Small intestine (tissue), 7 donors: Measurements from ENCODE around the gene TTC14. TPM values are rescaled to one million over a fixed set of nuclear protein-coding genes. Genes with fewer than 3 reads are reported as not detected.
"Not testable (repeated sequence)": the region's sequence is repeated elsewhere in the genome, so short reads cannot be mapped to it uniquely, and the experiment has no call there.

Experiments
- DNase-seq, 2 donors: peaks; one replicate each; pipeline versions ENCODE4 v3.0.0 to v3.0.0-alpha.2; 2013
- FAIRE-seq: peaks from 2 replicates; lab custom pipeline; 2012; peaks lifted over from hg19 to GRCh38; lab: Jason Lieb, UNC
- H3K27ac ChIP-seq, 3 donors: one replicate each; pipeline ENCODE4 v1.5.1; 2013; ENCODE audit warnings: low read length in 2 of 3, mild to moderate bottlenecking in 2 of 3, control low read depth in 1 of 3, inconsistent platforms in 1 of 3, low read depth in 1 of 3, moderate library complexity in 1 of 3
- H3K27me3 ChIP-seq, 3 donors: one replicate each; pipeline ENCODE4 v1.6.1; 2013; ENCODE audit warnings: low read length in 3 of 3, inconsistent platforms in 1 of 3; ENCODE audit not compliant: control insufficient read depth in 3 of 3, insufficient read depth in 3 of 3
- H3K36me3 ChIP-seq, 3 donors: one replicate each; pipeline ENCODE4 v1.6.1; 2013; ENCODE audit warnings: low read length in 3 of 3, inconsistent platforms in 1 of 3, low read depth in 1 of 3, mild to moderate bottlenecking in 1 of 3, moderate library complexity in 1 of 3; ENCODE audit not compliant: control insufficient read depth in 3 of 3, insufficient read depth in 2 of 3
- H3K4me1 ChIP-seq, 3 donors: one replicate each; pipeline ENCODE4 v1.6.1; 2013; ENCODE audit warnings: low read length in 2 of 3, inconsistent platforms in 1 of 3, low read depth in 1 of 3, mild to moderate bottlenecking in 1 of 3, moderate library complexity in 1 of 3; ENCODE audit not compliant: control insufficient read depth in 3 of 3, insufficient read depth in 2 of 3
- H3K4me3 ChIP-seq, 3 donors: one replicate each; pipeline ENCODE4 v1.5.1; 2013; ENCODE audit warnings: low read length in 3 of 3, control low read depth in 1 of 3, inconsistent platforms in 1 of 3, low read depth in 1 of 3, mild to moderate bottlenecking in 1 of 3, moderate library complexity in 1 of 3
- H3K9me3 ChIP-seq, 2 donors: one replicate each; pipeline ENCODE4 v1.6.1; 2013; ENCODE audit warnings: low read depth in 1 of 2, low read length in 1 of 2; ENCODE audit not compliant: control insufficient read depth in 2 of 2, insufficient read depth in 1 of 2
- WGBS, 3 donors: extraction: QIAGEN DNeasy Blood & Tissue Kit; methylation state at CpG; one replicate each; pipeline ENCODE4 v1.1.7; 2013; 5-methylcytosine and 5-hydroxymethylcytosine counted together
- polyA plus RNA-seq, 4 donors: library from polyadenylated mRNA; stranded (reverse) in 3 of 4; unstranded in 1 of 4; fragments of 200-250 nt in 3 of 4; fragments of 120-200 nt in 1 of 4; gene quantifications; one replicate each; pipeline versions ENCODE4 v1.2.1 to v1.2.3, GENCODE V29; 2013
- donor health status: healthy with polysubstance abuse.
- donor health status: control.
- donor health status: control.
- donor health status: Bipolar disorder and iron deficiency.
- donor health status: healthy.

TTC14 gene
- polyA plus RNA-seq, 4 donors: 4.3 to 57.3 (median 8.3) TPM

- FAIRE-seq (no peak), DNase-seq (no peak)
- 67 to 77% (median 71%) methylated on average over 1 of the region's 1 CpG for WGBS, 3 donors
- Histone ChIP-seq H3K27me3 (peaks cover 0 to 2% (median 0%) of the 10 kb centered on the region in 3 donors), H3K36me3 (no peaks in the 10 kb centered on the region), H3K9me3 (no peaks in the 10 kb centered on the region), H3K27ac (no peak overlapping the region), H3K4me1 (no peaks in the 10 kb centered on the region), H3K4me3 (no peak overlapping the region)
Observed at GRCh38 chr3:180580934-180581333, 21.0 kb upstream of the TTC14 start.

DNA sequence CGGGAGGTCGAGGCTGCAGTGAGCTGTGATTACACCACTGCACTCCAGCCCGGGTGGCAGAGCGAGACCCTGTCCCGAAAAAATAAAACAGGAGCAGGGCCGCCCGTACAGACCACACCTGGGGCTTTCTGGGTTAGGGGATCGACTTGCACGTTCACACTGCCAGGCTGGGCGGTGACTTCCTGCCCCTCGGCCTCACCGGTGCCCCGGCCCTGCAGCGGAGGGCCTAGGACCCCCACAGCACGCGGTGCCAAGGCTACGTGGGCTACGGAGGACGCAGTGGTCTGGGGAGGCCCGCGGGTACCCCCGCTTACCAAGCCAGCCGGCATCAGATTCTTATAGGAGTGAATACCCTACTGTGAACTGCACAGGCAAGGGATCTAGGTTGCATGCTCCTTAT, 11.6 kb upstream of the TTC14 start:
- H3K27me3 ChIP-seq: peaks cover 0 to 6% (median 2%) of the 10 kb centered on the region in 3 donors
- WGBS, 3 donors: 90 to 91% (median 91%) methylated on average over 23 of the region's 23 CpGs
- DNase-seq: no peak
- H3K36me3 ChIP-seq: no peaks in the 10 kb centered on the region
- no peak overlapping the region for H3K27ac ChIP-seq
- no peaks in the 10 kb centered on the region for H3K4me1 ChIP-seq
- FAIRE-seq: no peak
- H3K4me3 ChIP-seq: no peak overlapping the region
- H3K9me3 ChIP-seq: no peaks in the 10 kb centered on the region

- H3K4me1 ChIP-seq, H3K4me3 ChIP-seq, FAIRE-seq, H3K36me3 ChIP-seq, H3K9me3 ChIP-seq, H3K27ac ChIP-seq, DNase-seq: not testable (repeated sequence)
- H3K27me3 ChIP-seq: peaks cover 0 to 11% (median 4%) of the 10 kb centered on the region in 3 donors
- WGBS, 3 donors: 88 to 96% (median 88%) methylated on average over 7 of the region's 7 CpGs
Observed at GRCh38 chr3:180593631-180594030, 8.3 kb upstream of the TTC14 start.

- WGBS, 3 donors: 21 to 63% (median 30%) methylated on average over 2 of the region's 2 CpGs
- no peak overlapping the region for H3K4me3 ChIP-seq
- FAIRE-seq (no peak), DNase-seq (no peak)
- no peaks in the 10 kb centered on the region for H3K36me3 ChIP-seq
- no peaks in the 10 kb centered on the region for H3K9me3 ChIP-seq
- no peaks in the 10 kb centered on the region for H3K4me1 ChIP-seq
- peaks cover 0 to 11% (median 5%) of the 10 kb centered on the region in 3 donors for H3K27me3 ChIP-seq
- H3K27ac ChIP-seq: no peak overlapping the region
Observed at GRCh38 chr3:180594631-180595558, 7.1 kb upstream of the TTC14 start.

DNA sequence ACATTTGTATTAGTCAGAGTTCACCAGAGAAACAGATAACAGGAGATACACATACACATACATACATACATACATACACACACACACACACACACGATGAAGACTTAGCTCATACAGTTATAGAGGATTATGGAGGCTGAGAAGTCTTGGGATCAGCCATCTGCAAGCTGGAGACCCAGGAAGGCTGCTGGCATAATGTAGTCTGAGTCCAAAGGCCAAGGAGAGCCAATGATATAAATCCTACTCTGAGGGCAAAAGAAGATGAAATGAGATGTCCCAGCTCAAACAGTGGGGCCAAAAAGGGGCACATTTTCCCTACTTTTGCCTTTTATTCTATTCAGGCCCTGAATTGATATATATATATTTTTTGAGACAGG, 6.4 kb upstream of the TTC14 start:
- Histone ChIP-seq H3K4me3 (no peak overlapping the region), H3K27me3 (peaks cover 0 to 9% (median 7%) of the 10 kb centered on the region in 3 donors), H3K27ac (no peak overlapping the region), H3K36me3 (no peaks in the 10 kb centered on the region), H3K4me1 (no peaks in the 10 kb centered on the region), H3K9me3 (no peaks in the 10 kb centered on the region)
- DNase-seq (no peak), FAIRE-seq (no peak)
- WGBS, 3 donors: 32 to 63% (median 53%) methylated on average over 1 of the region's 1 CpG

DNA sequence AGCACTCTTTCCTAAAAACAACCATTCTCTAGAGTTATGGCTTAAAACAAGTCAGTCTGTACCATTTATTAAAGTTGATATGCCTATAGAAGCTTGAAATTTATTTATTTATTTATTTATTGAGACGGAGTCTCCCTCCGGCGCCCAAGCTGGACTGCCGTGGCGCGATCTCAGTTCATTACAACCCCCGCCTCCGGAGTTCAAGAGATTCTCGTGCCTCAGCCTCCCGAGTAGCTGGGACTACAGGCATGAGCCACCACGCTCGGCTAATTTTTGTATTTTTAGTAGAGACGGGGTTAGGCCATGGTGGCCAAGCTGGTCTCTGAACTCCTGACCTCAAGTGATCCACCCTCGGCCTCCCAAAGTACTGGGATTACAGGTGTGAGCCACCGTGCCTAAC, 1.5 kb upstream of the TTC14 start:
- H3K27ac ChIP-seq: no peak overlapping the region
- H3K4me3 ChIP-seq: no peak overlapping the region
- H3K9me3 ChIP-seq: no peaks in the 10 kb centered on the region
- peaks cover 0 to 3% (median 0%) of the 10 kb centered on the region in 3 donors for H3K4me1 ChIP-seq
- 97 to 98% (median 97%) methylated on average over 15 of the region's 15 CpGs for WGBS, 3 donors
- FAIRE-seq (no peak), DNase-seq (no peak)
- H3K27me3 ChIP-seq: peaks cover 0 to 12% (median 7%) of the 10 kb centered on the region in 3 donors
- peaks cover 0 to 4% (median 3%) of the 10 kb centered on the region in 3 donors for H3K36me3 ChIP-seq

DNA sequence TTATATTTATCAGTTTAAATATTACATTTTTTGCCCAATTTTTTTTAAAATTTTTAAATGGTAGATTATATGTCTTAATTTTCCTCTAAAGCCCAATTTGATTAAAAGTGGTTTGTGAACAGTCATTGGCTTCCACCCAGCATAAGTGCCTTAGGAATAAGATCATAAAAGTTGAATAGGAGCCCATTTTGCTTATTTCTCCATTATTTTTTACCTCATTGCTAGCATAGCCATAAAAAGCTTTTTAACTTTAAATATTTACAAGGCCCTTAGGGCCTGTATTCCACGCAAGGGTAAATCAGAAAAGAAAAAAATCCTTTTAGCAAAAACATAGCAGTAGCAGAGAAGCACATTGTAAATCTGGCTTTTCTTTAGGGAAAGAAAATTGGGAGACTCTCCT, 9.0 kb downstream of the TTC14 start:
- no peaks in the 10 kb centered on the region for H3K4me1 ChIP-seq
- DNase-seq (no peak), FAIRE-seq (no peak)
- peaks cover 6 to 14% (median 6%) of the 10 kb centered on the region in 3 donors for H3K36me3 ChIP-seq
- no peak overlapping the region for H3K4me3 ChIP-seq
- WGBS, 3 donors: 74 to 100% (median 97%) methylated on average over 1 of the region's 1 CpG
- no peaks in the 10 kb centered on the region for H3K27me3 ChIP-seq
- H3K27ac ChIP-seq: no peak overlapping the region
- no peaks in the 10 kb centered on the region for H3K9me3 ChIP-seq

GRCh38 chr3:180612364-180612763, 10.4 kb downstream of the TTC14 start:
- Histone ChIP-seq H3K9me3 (no peaks in the 10 kb centered on the region), H3K4me1 (no peaks in the 10 kb centered on the region), H3K4me3 (no peak overlapping the region), H3K27me3 (no peaks in the 10 kb centered on the region), H3K36me3 (peaks cover 6 to 10% (median 6%) of the 10 kb centered on the region in 3 donors), H3K27ac (no peak overlapping the region)
- 95 to 100% (median 97%) methylated on average over 5 of the region's 5 CpGs for WGBS, 3 donors
- DNase-seq: no peak
- no peak for FAIRE-seq
